NCI-H69 (cell line): ENCODE data around the gene SBF1.

Source experiments
- DNase-seq: peaks from one replicate; lab custom pipeline; 2025; lab: John Stamatoyannopoulos, UW

Gene SBF1

DNA sequence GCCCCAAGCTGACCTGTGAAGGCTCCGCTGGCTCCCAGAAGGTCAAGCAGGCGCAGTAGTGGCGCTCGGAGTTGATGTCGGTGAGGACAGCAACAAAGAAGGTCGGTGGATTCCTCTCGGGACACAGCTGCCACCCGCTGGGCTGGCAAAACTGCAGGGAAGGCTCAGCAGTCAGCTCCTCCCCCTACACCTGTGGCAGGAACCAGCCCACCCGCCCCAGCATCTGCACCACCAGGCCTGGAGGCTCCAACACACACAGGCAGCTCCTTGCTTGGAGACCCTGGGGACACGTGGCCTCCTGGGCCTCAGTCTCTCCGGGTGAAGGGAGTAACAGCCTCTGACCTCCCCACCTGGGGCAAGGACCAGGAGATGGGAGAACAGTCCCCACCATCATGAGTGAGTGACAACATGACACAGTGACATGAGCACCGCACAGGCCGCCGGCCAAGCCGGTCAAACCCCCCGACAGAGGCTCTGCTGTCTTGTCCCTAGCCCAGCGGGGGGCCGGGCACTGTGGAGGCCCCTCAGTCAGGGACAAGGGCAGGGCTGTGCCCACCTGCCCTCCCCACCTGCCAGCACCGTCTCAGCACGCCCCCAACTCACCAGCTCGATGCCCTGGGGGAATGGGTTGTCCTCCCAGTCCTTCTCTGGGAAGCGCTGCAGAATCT is 6.9 kb downstream of the SBF1 start:
- DNase-seq: peak; percentile 19

DNA sequence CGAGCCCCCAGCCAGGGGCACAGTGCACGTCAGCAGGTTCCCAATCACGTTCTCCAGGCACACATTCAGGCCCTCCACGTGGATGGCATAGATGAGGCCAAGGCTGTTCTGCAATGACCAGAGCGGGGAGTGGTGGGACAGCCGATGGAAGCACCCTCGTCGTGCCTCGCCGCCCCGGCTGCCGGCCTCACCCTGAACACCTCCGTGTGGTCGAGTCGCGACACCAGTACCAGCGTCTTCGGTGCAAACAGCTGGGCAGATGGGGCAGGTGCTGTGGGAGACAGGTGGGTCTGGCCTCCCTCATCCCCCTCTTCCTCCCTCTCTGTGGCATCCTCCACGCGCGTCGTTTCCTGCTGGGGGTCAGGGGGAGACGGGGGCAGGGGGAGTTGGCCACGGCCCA is 7.5 kb downstream of the SBF1 start:
- peak; percentile 26 for DNase-seq

DNA sequence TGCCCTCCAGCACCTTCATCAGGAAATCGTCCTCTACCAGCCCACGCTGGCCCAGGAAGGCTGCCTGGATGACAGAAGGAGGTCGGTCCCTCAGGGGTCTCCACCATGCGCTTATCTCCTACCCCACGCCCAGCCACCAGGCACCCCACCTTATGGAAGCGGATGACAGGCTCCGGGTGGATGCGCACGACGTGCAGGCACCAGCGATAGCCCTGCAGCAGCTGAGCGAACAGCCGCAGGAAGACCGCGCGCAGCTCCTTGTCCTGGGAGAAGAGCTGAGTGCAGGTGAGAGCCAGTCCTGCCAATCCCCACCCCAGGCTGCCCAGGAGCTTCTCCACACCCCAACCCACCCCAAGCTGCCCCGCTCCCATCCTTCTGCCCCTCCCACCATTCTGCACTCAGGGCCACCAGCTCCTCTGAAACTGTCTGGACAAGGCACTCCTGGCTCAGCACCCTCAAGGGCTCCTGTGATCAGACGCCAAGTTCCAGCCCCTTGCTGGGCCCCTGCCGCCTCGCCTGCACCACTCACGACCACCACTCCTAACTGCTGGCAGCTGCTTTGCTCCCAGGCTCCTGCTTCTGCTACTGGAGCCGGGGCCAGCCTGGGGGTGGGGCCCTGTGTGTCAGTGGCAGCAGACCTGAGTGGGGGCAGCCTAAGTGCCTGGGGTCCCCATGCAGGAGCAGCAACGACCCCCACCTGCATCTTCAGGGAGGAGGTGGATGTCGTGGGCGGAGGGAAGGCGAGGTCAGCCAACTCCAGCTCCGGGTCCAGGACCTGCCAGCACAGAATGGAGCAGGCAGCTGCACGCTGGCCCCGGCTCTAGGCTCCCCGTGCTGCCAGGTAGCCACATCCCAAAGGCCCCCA is 9.5 kb downstream of the SBF1 start:
- no peak for DNase-seq

DNA sequence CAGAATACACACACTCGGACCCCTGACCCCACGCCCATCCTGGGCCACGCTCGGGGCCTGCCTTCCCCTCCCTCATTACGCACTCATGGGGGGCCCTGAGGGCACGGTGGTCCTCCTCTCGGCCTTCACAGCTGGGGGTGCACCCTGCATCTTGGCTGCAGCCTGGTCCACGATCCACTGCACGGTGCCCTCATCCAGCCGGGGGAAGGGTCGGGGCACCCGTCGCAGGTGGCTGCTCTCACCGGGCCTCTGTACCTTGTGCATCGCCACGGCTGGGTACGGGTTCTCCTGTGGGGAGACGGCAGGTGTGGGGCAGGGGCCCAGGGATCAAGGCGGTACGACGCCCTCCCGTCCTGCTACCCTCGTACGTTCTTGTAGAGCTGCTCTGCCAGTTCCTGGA is 10.4 kb downstream of the SBF1 start:
- no peak for DNase-seq

DNA sequence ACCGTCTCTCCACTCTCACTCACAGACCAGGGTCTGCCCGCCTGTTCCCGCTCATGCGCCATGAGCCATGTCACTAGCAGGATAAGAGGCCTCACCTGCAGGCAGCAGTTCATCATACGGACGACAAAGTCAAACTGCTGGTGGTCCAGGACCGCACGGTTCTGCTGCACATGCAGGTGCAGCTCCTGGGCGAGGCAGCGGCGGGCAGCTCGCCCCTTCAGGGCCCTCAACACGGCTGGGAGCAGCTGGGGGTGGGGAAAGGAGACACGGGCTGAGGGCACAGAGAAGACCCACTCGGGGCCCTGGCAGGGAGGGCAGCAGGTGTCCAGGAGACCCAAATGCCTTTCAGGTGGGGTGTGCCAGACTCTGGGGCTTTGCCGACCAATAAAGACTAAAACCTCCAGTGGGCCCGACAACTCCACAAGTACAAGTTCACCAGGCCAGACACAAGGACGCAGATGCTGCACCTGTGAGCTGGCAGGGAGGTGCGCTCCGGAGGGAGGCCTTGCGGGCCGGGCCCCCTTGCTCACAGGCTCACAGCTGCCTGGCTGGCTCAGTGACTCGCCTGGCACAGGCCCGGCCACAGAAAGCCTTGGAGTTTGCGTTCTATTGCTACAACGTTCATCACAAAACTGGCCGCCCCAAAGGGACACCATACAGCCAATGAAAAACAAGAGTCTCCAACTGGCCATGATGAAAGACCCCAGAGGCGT is 11.5 kb downstream of the SBF1 start:
- DNase-seq: no peak

DNA sequence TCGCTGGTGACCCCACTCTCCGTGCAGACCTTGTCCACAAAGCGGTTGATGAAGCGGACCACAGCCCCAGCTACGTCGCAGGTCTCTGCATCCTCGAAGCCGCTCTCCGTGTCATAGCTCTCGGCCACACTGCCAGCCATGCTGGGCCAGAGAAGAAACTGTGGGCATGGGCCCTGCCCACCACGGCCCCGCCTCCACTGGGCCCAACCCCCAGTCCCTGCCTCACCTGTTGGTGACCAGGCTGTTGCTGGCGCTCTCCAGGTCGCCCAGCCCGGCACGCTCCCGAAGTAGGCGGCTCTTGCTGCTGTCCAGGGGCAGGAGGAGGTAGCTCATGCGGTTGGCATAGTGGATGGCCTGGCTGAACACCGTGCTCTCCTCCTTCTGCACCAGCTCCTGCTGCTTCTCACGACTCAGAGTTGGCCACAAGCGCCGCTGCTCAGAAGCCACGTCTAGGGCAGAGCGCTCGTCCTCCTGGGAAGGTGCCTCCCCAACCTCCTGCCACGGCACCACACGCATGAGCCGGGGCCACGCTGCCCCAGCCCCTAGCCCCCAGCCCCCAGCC is 12.8 kb downstream of the SBF1 start:
- DNase-seq: no peak

DNA sequence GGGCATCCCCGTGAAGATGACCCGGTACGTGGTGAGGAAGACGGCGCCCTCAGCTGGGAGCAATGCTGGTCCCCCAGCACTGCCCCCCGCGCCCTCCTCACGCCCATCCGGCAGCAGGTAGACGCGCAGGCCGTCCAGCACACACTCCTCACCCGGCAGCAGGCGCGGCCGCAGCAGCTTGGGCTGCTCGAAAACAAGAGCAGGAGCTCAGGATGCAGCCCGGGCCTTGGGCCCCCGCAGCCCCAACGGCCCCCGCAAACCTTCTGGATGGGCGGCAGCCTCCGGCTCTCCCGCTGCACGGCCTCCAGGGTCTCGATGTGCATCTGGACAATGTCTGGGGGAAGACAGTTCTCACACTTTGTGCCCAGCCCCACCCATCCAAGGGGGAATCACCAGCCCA is 13.3 kb downstream of the SBF1 start:
- no peak for DNase-seq

DNA sequence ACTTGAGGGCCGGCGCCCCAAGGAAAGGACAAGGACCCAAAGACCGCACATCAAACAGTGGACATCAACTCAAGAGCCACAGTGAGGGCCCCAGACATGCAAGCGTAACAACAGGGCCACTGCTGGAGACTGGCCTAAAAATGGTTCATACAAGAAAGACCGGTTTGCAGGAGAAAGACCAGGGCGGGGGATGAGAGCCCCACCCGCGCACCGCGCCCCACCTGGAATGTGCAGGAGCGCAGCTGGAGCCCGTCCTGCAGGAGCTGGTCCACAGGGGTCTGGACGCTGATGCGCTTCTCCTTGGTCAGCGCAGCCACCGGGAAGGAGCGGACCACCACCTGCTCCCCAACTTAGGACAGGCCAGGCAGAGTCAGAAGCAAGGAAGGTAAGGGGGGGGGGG is 13.9 kb downstream of the SBF1 start:
- DNase-seq: no peak

DNA sequence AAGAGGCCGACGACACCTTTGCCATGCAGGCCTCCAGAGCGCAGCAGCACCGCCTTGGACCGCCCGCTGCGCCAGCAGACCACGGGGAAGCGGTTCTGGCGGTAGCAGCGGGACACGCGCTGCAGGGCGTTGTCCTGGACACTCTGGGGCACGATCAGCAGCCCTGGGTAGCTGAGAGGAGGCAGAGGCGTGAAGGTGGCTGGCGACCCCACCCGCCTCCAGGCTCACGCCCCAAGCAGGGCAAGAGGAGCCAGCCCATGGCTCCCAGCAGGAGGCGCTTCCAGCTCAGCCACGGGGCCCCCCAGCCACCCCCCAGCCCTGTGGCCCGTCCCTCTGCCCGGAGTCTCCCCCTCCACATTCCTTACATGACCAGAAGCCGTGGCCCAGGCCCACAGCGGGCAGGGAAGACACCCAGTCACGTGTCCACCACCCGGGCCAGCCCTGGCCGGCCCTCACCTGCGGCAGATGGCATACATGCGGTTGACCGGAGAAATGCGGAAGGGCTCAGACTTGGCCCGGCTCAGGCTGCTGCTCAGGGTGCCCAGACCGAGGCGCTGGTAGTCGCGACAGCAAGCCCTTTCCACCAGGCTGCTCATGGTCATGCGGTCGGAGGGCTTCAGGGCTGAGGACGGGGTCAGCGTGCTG is 15.2 kb downstream of the SBF1 start:
- no peak for DNase-seq

DNA sequence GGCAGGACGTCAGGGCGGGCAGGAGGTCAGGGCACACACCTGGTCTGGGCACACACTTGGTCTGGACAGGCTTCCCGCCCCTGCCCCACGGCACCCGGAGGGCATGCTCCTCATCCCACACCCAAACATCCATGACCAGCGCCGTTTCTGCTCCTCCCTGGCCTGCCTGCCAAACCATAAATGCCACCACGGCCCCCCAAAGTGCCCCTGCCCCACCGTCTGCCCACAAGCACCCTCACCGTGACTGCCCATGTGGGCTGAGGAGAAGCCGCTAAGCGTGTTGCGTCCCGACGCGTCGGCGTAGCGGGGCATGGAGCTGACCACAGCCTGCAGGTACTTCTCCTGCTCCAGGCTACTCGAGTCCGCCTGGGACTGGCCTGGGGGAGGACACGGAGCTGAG is 15.8 kb downstream of the SBF1 start:
- DNase-seq: no peak

DNA sequence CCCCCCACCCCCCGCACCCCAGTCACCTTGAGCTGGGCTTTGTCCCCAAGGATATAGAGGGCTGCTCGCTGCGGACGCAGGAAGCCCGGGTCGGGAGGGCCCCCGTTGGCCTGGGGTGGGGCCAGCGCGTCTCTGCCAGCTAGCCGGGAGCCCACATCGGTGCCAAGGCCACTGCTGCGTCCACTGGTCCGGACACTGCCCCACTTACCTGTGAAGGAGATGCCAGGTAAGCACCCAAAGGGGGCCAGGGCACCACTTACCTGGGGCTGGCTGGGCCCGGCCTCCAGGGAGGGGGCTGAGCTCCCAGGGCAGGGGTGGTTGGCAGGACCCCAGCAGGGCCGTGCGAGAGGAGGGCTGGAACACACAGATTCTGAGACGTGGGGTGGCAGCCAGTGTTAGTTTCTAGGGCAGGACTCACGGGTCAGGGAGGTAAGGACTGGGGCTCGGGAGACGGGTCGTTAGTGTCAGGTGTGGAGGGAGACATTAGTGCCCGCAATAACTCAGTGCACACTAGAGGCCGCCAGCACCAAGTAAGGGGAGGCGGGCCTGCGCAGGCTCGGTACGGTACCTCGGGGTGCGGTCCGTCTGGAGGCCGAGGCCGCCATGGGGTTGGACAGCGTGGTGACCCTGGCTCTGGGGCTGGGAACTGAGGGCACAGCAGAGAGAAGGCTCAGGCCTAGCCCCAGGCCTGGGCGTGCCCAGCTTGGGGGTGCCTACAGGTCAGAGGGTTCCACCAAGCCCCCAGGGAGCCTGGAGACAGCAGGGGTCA is 18.2 kb downstream of the SBF1 start:
- no peak for DNase-seq

DNA sequence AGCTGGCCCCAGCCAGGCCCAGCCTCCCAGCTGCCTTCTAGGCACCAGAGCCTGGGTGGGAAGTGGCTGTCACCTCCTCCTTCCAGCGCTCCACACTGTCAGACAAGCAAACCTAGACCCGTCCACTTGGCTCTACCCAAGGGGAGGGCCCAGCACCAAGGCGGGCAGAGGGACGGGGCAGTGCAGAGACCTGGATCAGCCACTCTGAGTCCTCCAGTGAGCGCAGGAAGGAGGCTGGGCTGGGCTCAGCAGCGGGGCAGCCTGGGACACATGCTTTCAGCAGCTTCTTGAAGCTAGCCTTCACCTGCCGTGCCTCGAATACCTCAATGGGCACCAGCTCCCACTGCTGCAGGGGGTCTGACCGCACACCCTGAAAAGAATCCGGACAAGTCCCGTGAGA is 18.8 kb downstream of the SBF1 start:
- DNase-seq: no peak

DNA sequence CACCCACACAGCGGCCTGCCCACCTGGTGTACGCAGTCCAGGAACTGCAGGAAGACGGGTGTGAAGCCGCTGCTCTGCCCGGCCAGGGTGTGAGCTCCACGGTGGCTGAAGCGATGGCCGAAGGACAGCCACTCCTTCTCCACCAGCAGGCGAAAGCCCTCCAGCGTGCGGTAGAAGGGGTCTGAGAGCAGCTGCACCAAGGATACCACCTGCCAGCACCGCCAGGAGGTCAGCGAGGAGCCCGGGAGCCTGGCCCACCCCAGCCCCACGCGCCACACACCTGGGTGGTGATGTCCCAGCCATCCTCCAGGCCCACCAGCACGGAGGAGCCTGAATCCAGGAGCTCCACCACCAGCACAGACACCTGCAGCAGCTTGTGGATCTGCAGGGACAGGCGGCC is 19.6 kb downstream of the SBF1 start:
- no peak for DNase-seq

DNA sequence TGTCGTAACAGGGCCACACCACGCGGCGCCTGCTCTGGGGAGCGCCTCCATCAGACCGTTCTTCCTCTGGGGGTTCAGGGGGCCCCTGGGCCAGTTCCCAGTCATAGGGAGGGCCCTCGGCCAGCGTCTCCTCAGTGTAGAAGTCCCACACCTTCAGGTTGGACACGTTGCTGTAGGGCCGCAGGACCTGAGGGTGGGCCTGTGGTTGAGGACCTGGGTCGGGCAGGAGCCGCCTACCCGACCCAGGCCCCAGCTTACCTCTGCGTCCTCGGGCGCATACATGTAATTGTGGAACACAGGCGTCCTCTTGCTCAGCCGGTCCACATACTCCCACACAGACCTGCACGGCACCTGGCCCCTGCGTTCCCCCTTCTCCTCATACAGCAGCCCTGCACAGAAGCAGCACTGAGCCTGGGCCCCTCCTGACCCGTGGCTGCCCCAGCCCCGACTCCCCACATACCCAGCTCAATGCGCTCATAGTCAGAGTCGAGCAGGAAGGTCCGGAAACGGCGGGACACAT is 20.2 kb downstream of the SBF1 start:
- no peak for DNase-seq

DNA sequence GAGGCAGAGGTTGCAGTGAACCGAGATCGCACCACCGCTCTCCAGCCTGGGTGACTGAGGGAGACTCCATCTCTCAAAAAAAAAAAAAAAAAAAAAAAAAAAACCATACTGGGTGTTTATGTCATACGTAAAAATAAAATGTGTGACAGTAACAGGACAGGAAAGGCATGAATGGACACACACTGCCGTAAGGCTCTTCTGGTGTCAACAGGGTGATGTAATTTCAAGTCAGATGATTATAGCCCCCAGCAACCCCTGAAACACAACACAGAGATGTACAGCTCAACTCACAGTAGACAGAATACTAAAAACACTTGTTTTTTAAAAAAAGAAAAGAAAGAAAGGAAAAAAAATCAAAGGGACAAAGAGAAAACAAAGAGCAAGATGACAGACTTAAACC is 22.2 kb downstream of the SBF1 start:
- no peak for DNase-seq

DNA sequence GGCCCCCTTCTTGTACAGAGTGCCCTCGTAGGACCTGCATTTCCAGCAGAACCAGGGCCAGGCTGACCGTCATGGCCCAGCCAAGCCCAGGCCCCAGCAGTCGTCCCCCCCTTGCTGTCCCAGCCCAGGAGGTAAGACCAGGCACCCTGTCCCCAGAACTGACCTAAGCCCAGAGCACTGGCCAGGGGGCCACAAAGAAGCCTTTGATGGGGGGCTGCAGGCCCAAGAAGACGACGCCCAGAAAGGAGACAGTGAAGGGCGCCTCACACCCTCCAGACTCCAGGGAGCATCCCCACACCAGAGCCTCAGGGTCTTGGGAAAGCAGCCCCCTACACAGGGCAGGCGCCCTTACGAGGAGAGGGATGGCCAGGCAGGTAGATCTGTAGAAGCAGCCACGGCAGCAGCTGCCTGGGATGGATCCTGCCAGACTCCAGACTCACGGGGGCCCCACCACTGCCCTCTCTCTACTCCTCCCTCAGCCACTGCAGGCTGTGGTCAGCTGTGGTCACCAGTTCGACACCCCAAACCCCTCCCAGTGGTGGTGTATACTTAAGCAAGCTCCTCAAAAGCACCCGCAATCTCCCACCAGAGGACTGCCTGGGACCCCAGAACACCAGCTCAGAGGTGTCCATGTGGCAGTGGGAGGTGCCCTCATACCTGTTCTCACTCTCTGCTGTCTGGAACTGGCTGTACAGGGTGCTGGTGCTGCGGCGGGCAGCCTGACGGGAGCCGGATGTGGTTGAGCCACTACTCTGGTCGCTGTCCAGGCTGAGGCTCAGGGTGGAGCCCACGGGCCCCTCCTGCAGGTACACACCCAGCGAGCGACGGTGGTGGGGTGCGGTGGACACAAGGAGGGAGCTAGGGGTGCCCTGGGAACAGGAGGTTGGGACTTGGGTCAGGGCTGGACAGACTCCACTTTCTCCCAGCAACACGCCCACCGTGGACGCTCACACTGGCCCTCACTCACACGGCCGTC is 27.0 kb downstream of the SBF1 start:
- no peak for DNase-seq

DNA sequence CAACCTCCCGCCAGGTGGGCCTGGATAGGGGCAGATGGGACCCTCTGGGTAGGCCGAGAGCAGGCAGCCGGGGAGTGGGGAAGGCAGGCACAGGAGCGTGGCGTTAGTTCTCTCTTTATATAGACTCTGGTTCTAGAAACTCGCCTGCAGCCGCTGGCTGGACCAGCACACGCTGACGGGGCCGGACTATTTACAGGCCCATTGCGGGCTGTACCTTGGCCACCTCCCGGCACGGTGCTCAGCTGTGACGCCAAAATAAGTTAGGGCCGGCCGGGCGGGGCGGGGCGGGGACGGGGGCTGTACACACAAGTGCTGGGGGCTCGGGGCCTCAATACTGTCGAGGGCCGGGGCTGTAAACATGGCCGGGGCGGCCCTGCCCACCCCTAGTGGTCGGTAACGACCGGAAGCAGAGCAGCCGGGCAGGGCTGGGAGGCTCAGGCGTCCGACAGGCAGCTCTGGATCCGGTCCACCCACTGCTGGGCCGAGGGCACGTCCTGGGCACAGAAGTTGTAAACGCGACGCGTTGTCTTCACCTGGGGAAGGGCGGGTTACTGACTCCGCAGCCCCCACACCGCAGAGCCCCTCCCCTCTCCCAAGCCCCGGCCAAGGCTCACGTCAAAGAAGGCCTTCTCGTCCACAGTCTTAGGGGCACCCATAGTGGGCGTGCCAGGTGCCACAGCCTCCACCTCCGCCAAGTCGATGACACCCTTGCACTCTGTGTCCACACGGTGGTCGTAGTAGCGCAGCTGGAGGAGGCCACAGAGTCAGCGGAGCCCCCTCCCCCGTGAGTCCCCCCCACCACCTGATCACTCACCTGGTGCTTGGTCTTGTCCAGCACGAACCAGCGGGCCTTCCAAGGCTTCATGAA is 27.9 kb downstream of the SBF1 start:
- DNase-seq: no peak

DNA sequence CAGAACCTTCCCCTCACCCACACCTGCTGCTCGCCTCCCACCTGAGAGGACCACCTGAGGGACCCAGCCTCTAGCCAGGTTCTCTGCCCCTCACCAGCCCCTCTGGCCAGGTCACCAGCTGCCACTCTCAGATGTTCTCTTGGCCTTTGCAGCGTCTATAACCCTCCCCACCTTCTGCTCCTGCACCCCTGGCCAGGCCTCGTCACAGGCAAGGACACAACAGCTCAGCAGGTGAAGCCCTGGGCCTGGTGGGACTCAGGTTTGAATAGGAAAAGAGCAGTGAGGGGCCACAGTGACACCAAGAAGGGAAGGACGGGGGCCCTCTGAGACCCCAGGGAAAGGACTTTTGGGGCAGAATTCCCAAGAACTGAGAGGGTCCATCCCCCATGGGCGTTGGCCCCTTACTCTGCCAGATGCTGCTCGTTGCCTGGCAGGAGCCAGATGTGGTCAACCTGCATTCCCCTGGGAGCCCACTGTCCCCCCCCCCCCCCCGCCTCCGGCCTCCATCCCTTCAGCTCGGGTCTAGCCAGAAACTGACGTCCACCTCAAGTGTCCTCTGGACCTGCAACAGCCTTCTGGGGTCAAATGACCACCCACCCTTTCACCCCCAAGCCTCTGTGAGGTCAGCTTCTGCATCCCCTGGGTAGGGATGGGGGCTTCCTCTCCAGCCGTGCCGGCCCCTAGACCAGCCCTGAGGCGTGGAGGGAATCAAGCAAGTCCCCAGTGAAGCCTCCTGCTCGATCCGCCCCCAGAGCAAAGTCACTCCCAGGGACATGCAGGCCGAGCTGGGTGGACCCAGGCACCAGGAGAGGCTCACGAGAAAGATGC is 28.7 kb downstream of the SBF1 start:
- DNase-seq: no peak
